SK-N-SH (cell line): ENCODE measurements around the gene TSR2. TPM values are rescaled to one million over a fixed set of nuclear protein-coding genes. Genes with fewer than 3 reads are reported as not detected.

ENCODE experiments used
- CTCF ChIA-PET: fragments of 300-600, 350-600 bp; formaldehyde crosslinking; extraction: SDS; loops from one replicate; lab custom pipeline; 2021; lab: Yijun Ruan, JAX
- POLR2A ChIA-PET: fragments of 350-600 bp; sonication (Branson Sonifier 250); formaldehyde crosslinking; extraction: SDS; loops from one replicate; lab custom pipeline; 2020; ENCODE audit warnings: antibody characterized with exemption, inconsistent platforms; lab: Yijun Ruan, JAX
- DNase-seq: peaks from one replicate; pipeline ENCODE4 v3.0.0; 2012
- H2AFZ ChIP-seq: fragments of 200-600 bp; sonication (generic); 2 replicates; pipeline ENCODE4 v1.8.1; 2016; ENCODE audit warnings: antibody characterized with exemption, mild to moderate bottlenecking, low read depth
- H3F3A ChIP-seq: fragments of 200-600 bp; sonication (generic); replicated peaks from 2 replicates; pipeline ENCODE3; 2016; ENCODE audit warnings: antibody characterized with exemption, mild to moderate bottlenecking; ENCODE audit not compliant: insufficient read depth
- H3K27ac ChIP-seq, 2 experiments: fragments of 200-500 bp in 1 of 2; fragments of 200-600 bp in 1 of 2; sonication (Bioruptor generic) in 1 of 2; sonication (generic), shearing (Covaris generic) in 1 of 2; 2 replicates each; pipeline versions ENCODE4 v1.5.1 to v1.6.1; 2014 to 2016; ENCODE audit warnings: low read depth in 2 of 2, inconsistent platforms in 1 of 2, low read length in 1 of 2, mild to moderate bottlenecking in 1 of 2, mixed read lengths in 1 of 2
- H3K27me3 ChIP-seq: fragments of 200-600 bp; sonication (generic), shearing (Covaris generic); 2 replicates; pipeline ENCODE4 v1.6.1; 2016; ENCODE audit warnings: mixed run types; ENCODE audit not compliant: insufficient read depth
- H3K36me3 ChIP-seq, 2 experiments: fragments of 200-500 bp in 1 of 2; fragments of 200-600 bp in 1 of 2; sonication (Bioruptor generic) in 1 of 2; sonication (generic) in 1 of 2; replicated peaks in 1 of 2; 2 replicates each; pipeline versions ENCODE3 to v1.5.1; 2014 to 2016; ENCODE audit warnings: low read length in 1 of 2, mild to moderate bottlenecking in 1 of 2; ENCODE audit not compliant: insufficient read depth in 2 of 2, control insufficient read depth in 1 of 2
- H3K4me1 ChIP-seq, 2 experiments: fragments of 200-500 bp in 1 of 2; fragments of 200-600 bp in 1 of 2; sonication (Bioruptor generic) in 1 of 2; sonication (generic), shearing (Covaris generic) in 1 of 2; 2 replicates each; pipeline versions ENCODE4 v1.5.1 to v1.6.1; 2014 to 2016; ENCODE audit warnings: low read depth in 1 of 2, low read length in 1 of 2, mixed run types in 1 of 2; ENCODE audit not compliant: insufficient read depth in 2 of 2, control insufficient read depth in 1 of 2
- H3K4me2 ChIP-seq: fragments of 200-600 bp; sonication (generic), shearing (Covaris generic); 2 replicates; pipeline ENCODE4 v1.6.1; 2017; ENCODE audit warnings: mixed run types
- H3K4me3 ChIP-seq, 2 experiments: fragments of 200-500 bp in 1 of 2; fragments of 200-600 bp in 1 of 2; sonication (Bioruptor generic) in 1 of 2; sonication (generic), shearing (Covaris generic) in 1 of 2; 2 replicates each; pipeline versions ENCODE4 v1.5.1 to v1.8.1; 2014 to 2016; ENCODE audit warnings: low read depth in 2 of 2, inconsistent platforms in 1 of 2, low read length in 1 of 2, mild to moderate bottlenecking in 1 of 2, mixed read lengths in 1 of 2, moderate library complexity in 1 of 2
- H3K79me2 ChIP-seq: fragments of 200-600 bp; sonication (generic); 2 replicates; pipeline ENCODE4 v1.8.1; 2017; ENCODE audit warnings: mild to moderate bottlenecking; ENCODE audit not compliant: insufficient read depth
- H3K9ac ChIP-seq: fragments of 200-600 bp; sonication (generic); 2 replicates; pipeline ENCODE4 v1.6.1; 2017; ENCODE audit warnings: mixed run types
- H3K9me2 ChIP-seq: fragments of 200-600 bp; sonication (generic); 2 replicates; pipeline ENCODE4 v1.6.1; 2017; ENCODE audit warnings: mixed run types
- H3K9me3 ChIP-seq: fragments of 200-600 bp; sonication (generic); 2 replicates; pipeline ENCODE4 v1.6.1; 2017; ENCODE audit warnings: mixed run types, mild to moderate bottlenecking, moderate library complexity
- H4K20me1 ChIP-seq: fragments of 200-600 bp; sonication (generic); 2 replicates; pipeline ENCODE4 v1.6.1; 2017; ENCODE audit warnings: mild to moderate bottlenecking, mixed run types; ENCODE audit not compliant: insufficient read depth
- CTCF ChIP-seq: fragments of 200-600 bp; sonication (generic); IDR thresholded peaks from 2 replicates; pipeline ENCODE4 v1.6.1; 2017; ENCODE audit warnings: antibody characterized with exemption, mild to moderate bottlenecking, moderate library complexity
- EP300 ChIP-seq, 2 experiments: IDR thresholded peaks; 2 replicates each; pipeline versions ENCODE4 v1.4.0 to v1.6.1; 2012; ENCODE audit warnings: borderline replicate concordance in 1 of 2, low read depth in 1 of 2, low read length in 1 of 2
- EZH2phosphoT487 ChIP-seq: fragments of 200-600 bp; sonication (generic); IDR thresholded peaks from 2 replicates; pipeline ENCODE4 v1.6.1; 2017; ENCODE audit warnings: low read depth, mixed run types, mild to moderate bottlenecking, antibody characterized with exemption, moderate library complexity, borderline replicate concordance
- GABPA ChIP-seq: IDR thresholded peaks from 2 replicates; pipeline ENCODE4 v1.4.0; 2012; ENCODE audit warnings: low read depth, mild to moderate bottlenecking
- GATA2 ChIP-seq: sonication (generic); formaldehyde crosslinking; IDR thresholded peaks from 2 replicates; pipeline ENCODE4 v1.5.0; 2020; ENCODE audit warnings: mild to moderate bottlenecking, missing genetic modification reagents
- IRF3 ChIP-seq: fragments of 150-350 bp; IDR thresholded peaks from 2 replicates; pipeline ENCODE4 v1.6.1; 2016; ENCODE audit warnings: mild to moderate bottlenecking, low read depth, low read length
- MAX ChIP-seq: IDR thresholded peaks from 2 replicates; pipeline ENCODE4 v1.4.0; 2012; ENCODE audit warnings: low read depth
- MEF2A ChIP-seq: IDR thresholded peaks from 2 replicates; pipeline ENCODE4 v1.4.0; 2012; ENCODE audit warnings: low read depth, borderline replicate concordance
- NFIC ChIP-seq: IDR thresholded peaks from 2 replicates; pipeline ENCODE4 v1.4.0; 2012; ENCODE audit warnings: borderline replicate concordance
- NRF1 ChIP-seq: IDR thresholded peaks from 2 replicates; pipeline ENCODE4 v1.6.1; 2012; ENCODE audit warnings: low read depth, mild to moderate bottlenecking, low read length
- POLR2AphosphoS5 ChIP-seq: IDR thresholded peaks from 2 replicates; pipeline ENCODE4 v1.6.1; 2012; ENCODE audit warnings: low read depth, low read length
- RFX5 ChIP-seq: IDR thresholded peaks from 2 replicates; pipeline ENCODE4 v1.6.1; 2012; ENCODE audit warnings: mild to moderate bottlenecking, improper control_type of control experiment, low read length
- RXRA ChIP-seq: IDR thresholded peaks from 2 replicates; pipeline ENCODE4 v1.4.0; 2012; ENCODE audit warnings: low read depth, mild to moderate bottlenecking, borderline replicate concordance
- SIN3A ChIP-seq: IDR thresholded peaks from 2 replicates; pipeline ENCODE4 v1.6.1; 2012; ENCODE audit warnings: low read depth, mild to moderate bottlenecking, low read length, moderate library complexity, borderline replicate concordance
- SMC3 ChIP-seq: IDR thresholded peaks from 2 replicates; pipeline ENCODE4 v1.6.1; 2012; ENCODE audit warnings: low read depth, low read length, improper control_type of control experiment
- TEAD4 ChIP-seq: IDR thresholded peaks from 2 replicates; pipeline ENCODE4 v1.4.0; 2012; ENCODE audit warnings: mild to moderate bottlenecking, borderline replicate concordance; ENCODE audit not compliant: insufficient read depth
- USF1 ChIP-seq: IDR thresholded peaks from 2 replicates; pipeline ENCODE4 v1.4.0; 2012; ENCODE audit warnings: low read depth, borderline replicate concordance
- YY1 ChIP-seq: IDR thresholded peaks from 2 replicates; pipeline ENCODE4 v1.4.0; 2012; ENCODE audit warnings: low read depth, mild to moderate bottlenecking
- WGBS: methylation state at CpG from one replicate; pipeline ENCODE4 v1.1.6; 2017; ENCODE audit warnings: low lambda C conversion rate; 5-methylcytosine and 5-hydroxymethylcytosine counted together
- polyA plus RNA-seq, 3 experiments: library from polyadenylated mRNA; depleted of rRNA; stranded (reverse); fragments of >200 nt; gene quantifications; 2 replicates each; pipeline ENCODE4 v1.2.3, GENCODE V29; 2012
- TF ChIP-seq, protein P1 (sequence below): IDR thresholded peaks from 2 replicates; pipeline ENCODE4 v1.6.1; 2012; ENCODE audit warnings: mild to moderate bottlenecking, low read depth, low read length, moderate library complexity
- TF ChIP-seq, protein P2 (sequence below): fragments of 150-350 bp; IDR thresholded peaks from 2 replicates; pipeline ENCODE4 v1.6.1; 2017; ENCODE audit warnings: antibody characterized with exemption, low read length, low read depth, borderline replicate concordance

Gene TSR2
- polyA plus RNA-seq, 1 of the 3 experiments (the other 2 are of a cell fraction): 32.8 TPM

GRCh38 chrX:54413753-54414152, 26.5 kb upstream of the TSR2 start:
- H3K27ac ChIP-seq: no peak overlapping the region
- H3K9me2 ChIP-seq: no peaks in the 10 kb centered on the region
- no peaks in the 10 kb centered on the region for H3K36me3 ChIP-seq
- 64% methylated on average over 3 of the region's 3 CpGs for WGBS
- CTCF ChIA-PET: interaction anchor here (0.9 kb wide), 1 partner anchor 82 kb away, joined by 3 read pairs; no protein-coding TSS in a partner anchor
- no peaks in the 10 kb centered on the region for H4K20me1 ChIP-seq
- no peaks in the 10 kb centered on the region for H3F3A ChIP-seq
- H3K4me3 ChIP-seq: no peak overlapping the region
- DNase-seq: no peak
- H3K4me2 ChIP-seq: no peak overlapping the region
- TF ChIP-seq IRF3 (no peak), MAX (no peak), POLR2AphosphoS5 (no peak), EZH2phosphoT487 (no peak), GATA2 (no peak), NRF1 (no peak), NFIC (no peak), USF1 (no peak), MEF2A (no peak), SMC3 (no peak), GABPA (no peak), TEAD4 (no peak), CTCF (no peak), RFX5 (no peak), YY1 (no peak), EP300 (IDR thresholded peaks at IDR 0.05; ENCODE audit: borderline replicate concordance in 1 of 2, low read depth in 1 of 2, low read length in 1 of 2) (no peak), SIN3A (no peak), RXRA (no peak)
- TF ChIP-seq, protein P1, sequence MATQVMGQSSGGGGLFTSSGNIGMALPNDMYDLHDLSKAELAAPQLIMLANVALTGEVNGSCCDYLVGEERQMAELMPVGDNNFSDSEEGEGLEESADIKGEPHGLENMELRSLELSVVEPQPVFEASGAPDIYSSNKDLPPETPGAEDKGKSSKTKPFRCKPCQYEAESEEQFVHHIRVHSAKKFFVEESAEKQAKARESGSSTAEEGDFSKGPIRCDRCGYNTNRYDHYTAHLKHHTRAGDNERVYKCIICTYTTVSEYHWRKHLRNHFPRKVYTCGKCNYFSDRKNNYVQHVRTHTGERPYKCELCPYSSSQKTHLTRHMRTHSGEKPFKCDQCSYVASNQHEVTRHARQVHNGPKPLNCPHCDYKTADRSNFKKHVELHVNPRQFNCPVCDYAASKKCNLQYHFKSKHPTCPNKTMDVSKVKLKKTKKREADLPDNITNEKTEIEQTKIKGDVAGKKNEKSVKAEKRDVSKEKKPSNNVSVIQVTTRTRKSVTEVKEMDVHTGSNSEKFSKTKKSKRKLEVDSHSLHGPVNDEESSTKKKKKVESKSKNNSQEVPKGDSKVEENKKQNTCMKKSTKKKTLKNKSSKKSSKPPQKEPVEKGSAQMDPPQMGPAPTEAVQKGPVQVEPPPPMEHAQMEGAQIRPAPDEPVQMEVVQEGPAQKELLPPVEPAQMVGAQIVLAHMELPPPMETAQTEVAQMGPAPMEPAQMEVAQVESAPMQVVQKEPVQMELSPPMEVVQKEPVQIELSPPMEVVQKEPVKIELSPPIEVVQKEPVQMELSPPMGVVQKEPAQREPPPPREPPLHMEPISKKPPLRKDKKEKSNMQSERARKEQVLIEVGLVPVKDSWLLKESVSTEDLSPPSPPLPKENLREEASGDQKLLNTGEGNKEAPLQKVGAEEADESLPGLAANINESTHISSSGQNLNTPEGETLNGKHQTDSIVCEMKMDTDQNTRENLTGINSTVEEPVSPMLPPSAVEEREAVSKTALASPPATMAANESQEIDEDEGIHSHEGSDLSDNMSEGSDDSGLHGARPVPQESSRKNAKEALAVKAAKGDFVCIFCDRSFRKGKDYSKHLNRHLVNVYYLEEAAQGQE: no peak
- TF ChIP-seq, protein P2, sequence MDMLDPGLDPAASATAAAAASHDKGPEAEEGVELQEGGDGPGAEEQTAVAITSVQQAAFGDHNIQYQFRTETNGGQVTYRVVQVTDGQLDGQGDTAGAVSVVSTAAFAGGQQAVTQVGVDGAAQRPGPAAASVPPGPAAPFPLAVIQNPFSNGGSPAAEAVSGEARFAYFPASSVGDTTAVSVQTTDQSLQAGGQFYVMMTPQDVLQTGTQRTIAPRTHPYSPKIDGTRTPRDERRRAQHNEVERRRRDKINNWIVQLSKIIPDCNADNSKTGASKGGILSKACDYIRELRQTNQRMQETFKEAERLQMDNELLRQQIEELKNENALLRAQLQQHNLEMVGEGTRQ: no peak
- TF ChIP-seq, all 33 proteins: peak for 0
- no peaks in the 10 kb centered on the region for H3K79me2 ChIP-seq
- H3K4me1 ChIP-seq: no peaks in the 10 kb centered on the region
- no peak overlapping the region for H3K9ac ChIP-seq
- no peaks in the 10 kb centered on the region for H3K9me3 ChIP-seq
- POLR2A ChIA-PET: no interaction called here
- H2AFZ ChIP-seq: no peak overlapping the region
- H3K27me3 ChIP-seq: 0 out of 2 replicates have a peak, but pooled peaks cover 15% of the 10 kb centered on the region
